A549 treated with dexamethasone at 1 μM for 4 hours (cell line): ENCODE results near the gene LEFTY2. TPM values are rescaled to one million over a fixed set of nuclear protein-coding genes. Genes with fewer than 3 reads are reported as not detected.

Experiments
- total RNA-seq: library from RNA; stranded (reverse); fragments of 200-300 nt; extraction: Qiagen RNA extraction; gene quantifications from 5 replicates; pipeline ENCODE4 v1.2.3, GENCODE V29; 2022

The LEFTY2 gene, protein sequence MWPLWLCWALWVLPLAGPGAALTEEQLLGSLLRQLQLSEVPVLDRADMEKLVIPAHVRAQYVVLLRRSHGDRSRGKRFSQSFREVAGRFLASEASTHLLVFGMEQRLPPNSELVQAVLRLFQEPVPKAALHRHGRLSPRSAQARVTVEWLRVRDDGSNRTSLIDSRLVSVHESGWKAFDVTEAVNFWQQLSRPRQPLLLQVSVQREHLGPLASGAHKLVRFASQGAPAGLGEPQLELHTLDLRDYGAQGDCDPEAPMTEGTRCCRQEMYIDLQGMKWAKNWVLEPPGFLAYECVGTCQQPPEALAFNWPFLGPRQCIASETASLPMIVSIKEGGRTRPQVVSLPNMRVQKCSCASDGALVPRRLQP
- 0.10 to 0.29 TPM (median 0.24 TPM) in 3 of 5 replicates, not detected in the others for total RNA-seq

DNA sequence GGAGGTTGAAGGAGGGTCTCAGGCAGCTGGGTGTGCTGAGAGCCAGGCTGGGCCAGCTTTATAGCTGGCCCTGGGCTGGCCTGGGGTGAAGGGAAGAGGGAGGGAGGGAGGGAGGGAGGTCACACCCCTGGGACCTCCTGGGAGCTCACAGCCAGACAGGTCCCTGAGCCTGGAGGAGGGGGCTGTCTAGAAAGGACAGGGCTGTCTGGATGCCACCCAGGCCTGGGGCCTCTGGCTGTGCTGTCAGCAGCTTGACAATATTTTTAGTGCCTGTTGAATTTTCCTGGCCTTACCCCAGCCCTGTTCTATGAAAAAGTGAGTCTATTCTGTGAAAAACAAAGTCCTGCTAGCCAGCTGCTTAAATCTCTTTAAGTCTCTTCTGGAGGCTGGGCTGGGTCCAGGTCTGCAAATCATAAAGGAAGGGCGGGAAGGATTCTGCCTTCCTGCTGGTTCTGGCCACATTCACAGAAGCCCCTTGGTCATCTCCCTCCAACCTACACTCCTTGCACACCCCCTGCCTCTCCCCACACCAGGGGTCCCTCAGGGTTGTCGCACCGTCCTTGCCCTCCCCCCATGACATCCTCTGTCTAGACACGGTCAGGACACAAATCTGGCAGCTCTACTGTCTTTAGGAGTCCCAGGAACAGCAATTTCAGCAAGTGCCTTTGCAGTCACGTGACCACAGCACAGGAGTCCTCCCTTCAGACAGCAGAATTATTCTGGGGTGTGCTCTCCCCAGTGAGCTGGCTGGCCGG is at the start of gene LEFTY2:
TSS of gene LEFTY2 (minus strand) at position 34 of the 755 bp plus-strand sequence. CDS start 80 bp downstream, outside the sequence.

DNA sequence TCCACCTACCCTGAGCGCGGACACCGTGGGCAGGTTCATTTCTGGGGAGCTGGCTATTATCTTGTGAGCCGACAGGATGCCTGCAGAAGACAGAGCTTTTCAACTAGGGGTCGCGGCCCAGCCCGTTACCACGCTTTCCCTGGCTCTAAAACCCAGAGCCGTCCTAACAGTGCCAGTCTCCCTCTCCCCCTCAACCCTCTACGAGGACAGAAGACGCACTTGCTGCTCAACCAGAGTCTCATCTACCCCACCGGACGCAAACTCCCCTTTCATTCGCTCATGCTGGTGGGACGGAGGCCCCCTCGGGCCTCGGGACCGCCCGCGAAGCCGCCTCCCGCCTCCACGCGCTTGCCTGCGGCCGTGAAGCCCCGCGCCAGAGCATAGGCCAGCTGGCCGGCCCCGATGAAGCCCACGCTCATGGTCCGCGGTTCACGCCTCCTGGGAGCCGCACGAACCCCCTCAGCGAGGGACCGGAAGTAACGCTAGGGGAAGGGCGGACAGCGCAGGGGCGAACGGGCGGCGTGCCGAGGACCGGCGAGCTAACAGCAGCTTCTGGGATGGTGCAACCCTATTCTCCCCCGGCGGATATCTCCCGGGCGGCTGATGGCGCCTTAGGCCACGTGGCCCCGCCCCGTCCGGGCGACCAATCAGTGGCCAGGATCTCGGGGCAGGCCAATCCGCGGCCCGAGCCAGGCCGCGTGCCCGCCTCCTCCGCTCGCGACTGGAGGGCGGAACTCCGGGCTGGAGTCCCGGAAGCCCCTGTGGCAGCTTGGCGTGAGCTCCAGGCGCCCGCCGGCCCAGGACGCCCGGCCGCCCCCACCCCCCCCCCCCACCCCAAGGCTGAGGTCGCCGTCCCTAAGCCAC is 17.1 kb downstream of the LEFTY2 start, which contains the start of gene PYCR2:
TSS of gene PYCR2 (minus strand) at position 559 of the 864 bp plus-strand sequence. CDS start at position 419, 140 bp downstream.

DNA sequence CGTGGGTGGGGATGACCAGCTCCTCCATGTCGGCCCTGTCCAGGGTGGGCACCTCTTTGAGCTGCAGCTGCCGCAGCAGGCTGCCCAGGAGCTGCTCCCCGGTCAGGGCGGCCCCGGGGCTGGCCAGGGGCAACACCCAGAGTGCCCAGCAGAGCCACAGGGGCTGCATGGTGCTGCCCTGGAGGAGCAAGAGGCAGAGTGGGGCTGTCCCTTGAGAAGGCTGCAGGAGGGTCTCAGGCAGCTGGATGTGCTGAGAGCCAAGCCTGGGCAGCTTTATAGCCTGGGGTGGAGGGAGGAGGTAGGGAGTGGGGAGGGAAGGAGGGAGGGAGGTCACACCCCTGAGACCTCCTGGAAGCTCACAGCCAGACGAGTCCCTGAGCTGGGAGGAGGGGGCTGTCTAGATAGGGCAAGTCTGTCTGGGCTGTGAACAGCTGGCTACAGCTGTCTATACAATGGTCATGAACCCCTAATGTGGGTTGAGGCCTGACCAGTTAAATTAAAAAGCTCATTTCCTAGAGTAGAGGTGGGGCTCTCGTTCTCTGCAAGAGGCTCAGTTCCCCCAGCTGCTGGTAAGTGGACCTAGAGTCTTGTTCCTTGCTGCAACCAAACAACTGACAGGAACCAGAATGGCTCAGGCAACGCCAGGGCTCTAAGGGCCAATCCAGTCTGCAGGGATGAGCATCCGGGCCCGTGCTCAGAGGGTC is 52.0 kb downstream of the LEFTY2 start, which contains the start of gene LEFTY1:
TSS of gene LEFTY1 (minus strand) at position 249 of the 704 bp plus-strand sequence. CDS start at position 169, 80 bp downstream.

Other genes starting within 250 kb of the LEFTY2 start
- 210 to 367 TPM (median 224 TPM) in 5 replicates for gene SRP9, start 163.4 kb downstream of the LEFTY2 start, total RNA-seq
- gene EPHX1, start 131.1 kb downstream of the LEFTY2 start, total RNA-seq = 201 to 236 TPM (median 215 TPM) in 5 replicates
- gene TMEM63A, start 58.8 kb downstream of the LEFTY2 start, total RNA-seq = 2.8 to 6.9 TPM (median 5.3 TPM) in 5 replicates
- 0.61 to 2.0 TPM (median 1.3 TPM) in 5 replicates for gene LEFTY1, start 52.1 kb downstream of the LEFTY2 start, total RNA-seq
- gene PYCR2, start 17.0 kb downstream of the LEFTY2 start, total RNA-seq = 41.6 to 49.5 TPM (median 47.8 TPM) in 5 replicates
- gene SDE2, start 58.1 kb upstream of the LEFTY2 start, total RNA-seq = 7.3 to 10.2 TPM (median 8.4 TPM) in 5 replicates
- 352 to 450 TPM (median 386 TPM) in 5 replicates for gene H3-3A, start 121.5 kb upstream of the LEFTY2 start, total RNA-seq
- 22.8 to 28.9 TPM (median 27.6 TPM) in 5 replicates for gene ACBD3, start 245.5 kb upstream of the LEFTY2 start, total RNA-seq